ENCODE results near the gene TAB2.
A peak's percentile ranks its signal among the peaks of the same experiment; 100 is the strongest.
"Not testable (repeated sequence)": the region's sequence is repeated elsewhere in the genome, so short reads cannot be mapped to it uniquely, and the experiment has no call there.

TAB2 gene

DNA sequence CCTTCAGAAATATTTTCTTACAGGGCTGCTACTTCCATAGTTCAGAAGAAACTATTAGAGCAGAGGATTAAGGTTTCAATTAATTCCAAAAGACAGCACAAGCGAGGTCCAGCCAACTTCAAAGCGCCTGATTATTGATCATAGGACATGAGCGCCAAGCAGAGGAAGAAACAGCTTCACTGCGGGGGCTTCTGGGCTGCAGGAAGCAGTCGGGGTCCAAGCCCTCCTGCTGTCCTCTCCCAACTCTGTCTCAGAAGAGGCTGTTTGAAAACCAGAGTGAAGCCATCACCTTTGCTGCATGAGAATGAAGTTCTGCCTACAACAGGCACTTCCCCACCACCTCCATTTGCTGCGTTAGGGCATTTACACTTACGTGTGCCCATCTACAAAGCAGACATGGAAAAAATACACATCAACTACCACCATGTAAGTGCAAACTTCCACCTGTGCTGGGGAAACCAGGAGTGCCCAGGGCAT lies 106.5 kb downstream of the TAB2 start:
- no peak for DNase-seq

GRCh38 chr6:149425224-149425623 lies 107.7 kb downstream of the TAB2 start:
- DNase-seq = no peak

- no peak for DNase-seq
Observed at GRCh38 chr6:149425754-149426153, 108.2 kb downstream of the TAB2 start.

- no peak for DNase-seq
Observed at GRCh38 chr6:149428606-149429005, 111.1 kb downstream of the TAB2 start.

GRCh38 chr6:149429427-149430360 lies 112.2 kb downstream of the TAB2 start:
- DNase-seq = no peak

GRCh38 chr6:149431905-149432775 lies 114.6 kb downstream of the TAB2 start:
- DNase-seq = peak; percentile 85

- no peak for DNase-seq
Observed at GRCh38 chr6:149433405-149433804, 115.9 kb downstream of the TAB2 start.

GRCh38 chr6:149433881-149434280 lies 116.4 kb downstream of the TAB2 start:
- no peak for DNase-seq

GRCh38 chr6:149435919-149436586 lies 118.5 kb downstream of the TAB2 start:
- DNase-seq = no peak

DNA sequence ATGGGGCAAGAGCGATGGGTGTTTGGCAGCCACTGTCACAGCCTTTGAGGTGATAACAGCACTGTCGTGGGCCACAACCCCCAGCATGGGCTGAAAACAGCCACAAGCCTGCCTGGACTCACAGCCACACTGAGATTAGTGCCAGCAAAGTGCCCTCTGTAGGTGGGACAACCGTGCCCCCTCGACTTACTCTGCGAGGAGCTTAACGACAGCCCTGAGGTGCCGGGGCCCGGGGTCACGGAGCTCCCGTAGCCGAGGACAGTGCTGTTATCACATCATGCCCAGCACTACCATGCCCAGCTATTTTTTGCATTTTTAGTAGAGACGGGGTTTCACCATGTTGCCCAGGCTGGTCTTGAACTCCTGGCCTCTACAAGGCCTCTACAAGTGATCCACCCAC lies 119.1 kb downstream of the TAB2 start:
- no peak for DNase-seq

DNA sequence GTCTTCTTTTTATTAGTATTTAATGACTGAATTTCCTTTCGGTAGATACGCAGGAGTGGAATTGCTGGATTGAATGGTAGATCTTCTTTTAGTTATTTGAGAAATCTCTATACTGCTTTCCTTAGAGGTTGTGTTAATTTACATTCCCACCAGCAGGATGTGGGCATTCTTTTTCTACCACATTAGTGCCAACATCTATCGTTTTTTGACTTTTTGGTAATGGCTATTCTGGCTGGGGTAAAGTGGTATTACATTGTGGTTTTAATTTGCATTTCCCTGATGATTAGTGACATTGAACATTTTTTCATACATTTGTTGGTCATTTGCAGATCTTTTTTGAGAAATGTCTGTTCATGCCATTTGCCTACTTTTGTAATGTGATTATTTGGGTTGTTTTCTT lies 119.7 kb downstream of the TAB2 start:
- no peak for DNase-seq

GRCh38 chr6:149438855-149439254 lies 121.3 kb downstream of the TAB2 start:
- no peak for DNase-seq

DNA sequence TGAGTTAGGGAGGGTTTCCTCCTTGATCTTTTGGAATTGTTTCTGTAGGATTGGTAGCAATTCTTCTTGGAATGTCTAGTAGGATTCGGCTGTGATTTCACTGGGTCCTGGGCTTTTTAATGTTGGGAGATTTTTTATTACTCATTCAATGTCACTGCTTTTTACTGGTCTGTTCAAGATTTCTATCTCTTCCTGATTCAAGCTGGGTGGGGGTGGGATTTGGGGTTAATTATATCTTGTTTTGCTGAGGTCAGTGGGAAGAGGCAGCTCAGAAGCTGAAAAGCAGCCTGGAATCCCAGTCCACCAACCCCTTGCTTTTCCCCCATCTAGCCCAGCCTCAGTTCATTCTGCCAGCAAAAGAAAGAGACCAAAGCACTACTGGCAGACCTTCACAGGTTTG lies 122.1 kb downstream of the TAB2 start:
- DNase-seq = no peak

- no peak for DNase-seq
Observed at GRCh38 chr6:149440735-149441671, 123.5 kb downstream of the TAB2 start.

- DNase-seq = no peak
Observed at GRCh38 chr6:149441740-149442139, 124.2 kb downstream of the TAB2 start.

- no peak for DNase-seq
Observed at GRCh38 chr6:149443411-149444181, 126.1 kb downstream of the TAB2 start.

GRCh38 chr6:149444360-149445094 lies 127.0 kb downstream of the TAB2 start:
- DNase-seq = not testable (repeated sequence)

- no peak for DNase-seq
Observed at GRCh38 chr6:149445095-149445466, 127.6 kb downstream of the TAB2 start.

- no peak for DNase-seq
Observed at GRCh38 chr6:149445573-149445972, 128.1 kb downstream of the TAB2 start.

DNA sequence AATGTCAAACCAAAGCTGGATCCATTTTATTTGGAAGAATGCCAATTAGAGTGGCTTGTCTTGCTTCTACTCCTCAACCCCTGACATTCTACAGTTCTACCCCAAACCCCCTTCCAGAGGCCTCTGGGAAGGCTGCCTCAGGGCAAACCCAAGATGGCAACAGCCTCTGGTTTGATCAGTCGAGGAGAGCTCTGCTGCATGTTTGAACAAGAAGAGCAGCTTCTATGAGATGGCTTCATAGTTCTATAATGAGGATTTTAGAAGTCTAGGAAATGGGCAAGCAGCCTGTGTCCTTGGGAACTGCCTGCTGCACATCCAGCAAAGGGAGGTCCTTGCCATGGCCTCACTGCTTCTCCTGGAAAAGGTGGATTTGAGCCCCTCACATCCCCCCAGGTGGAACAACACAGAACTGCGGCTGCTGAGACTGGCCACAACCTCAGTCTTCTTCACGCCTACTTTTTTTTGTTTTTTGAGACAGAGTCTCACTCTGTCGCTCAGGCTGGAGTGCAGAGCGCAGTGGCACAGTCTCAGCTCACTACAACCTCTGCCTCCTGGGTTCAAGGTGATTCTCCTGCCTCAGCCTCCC lies 129.4 kb downstream of the TAB2 start:
- DNase-seq = no peak
